Dedifferentiated amniotic fluid mesenchymal stem cell (primary cell): ENCODE measurements around the gene SPATA18.

Experiments
- DNase-seq: peaks from one replicate; pipeline ENCODE4 v3.0.0-alpha.2; 2016; ENCODE audit errors: extremely low spot score

The SPATA18 gene, protein sequence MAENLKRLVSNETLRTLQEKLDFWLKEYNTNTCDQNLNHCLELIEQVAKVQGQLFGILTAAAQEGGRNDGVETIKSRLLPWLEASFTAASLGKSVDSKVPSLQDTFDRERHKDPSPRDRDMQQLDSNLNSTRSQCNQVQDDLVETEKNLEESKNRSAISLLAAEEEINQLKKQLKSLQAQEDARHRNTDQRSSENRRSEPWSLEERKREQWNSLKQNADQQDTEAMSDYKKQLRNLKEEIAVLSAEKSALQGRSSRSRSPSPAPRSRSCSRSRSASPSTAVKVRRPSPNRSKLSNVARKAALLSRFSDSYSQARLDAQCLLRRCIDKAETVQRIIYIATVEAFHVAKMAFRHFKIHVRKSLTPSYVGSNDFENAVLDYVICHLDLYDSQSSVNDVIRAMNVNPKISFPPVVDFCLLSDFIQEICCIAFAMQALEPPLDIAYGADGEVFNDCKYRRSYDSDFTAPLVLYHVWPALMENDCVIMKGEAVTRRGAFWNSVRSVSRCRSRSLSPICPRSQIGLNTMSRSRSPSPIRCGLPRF

GRCh38 chr4:52051213-52051614, at the start of gene SPATA18:
Gene SPATA18, plus strand, starts transcription at chr4:52051304. Its CDS starts 401 bp downstream, at chr4:52051705.
- peak; percentile 17 for DNase-seq

GRCh38 chr4:52001616-52002015, 49.5 kb upstream of the SPATA18 start:
- DNase-seq = no peak

DNA sequence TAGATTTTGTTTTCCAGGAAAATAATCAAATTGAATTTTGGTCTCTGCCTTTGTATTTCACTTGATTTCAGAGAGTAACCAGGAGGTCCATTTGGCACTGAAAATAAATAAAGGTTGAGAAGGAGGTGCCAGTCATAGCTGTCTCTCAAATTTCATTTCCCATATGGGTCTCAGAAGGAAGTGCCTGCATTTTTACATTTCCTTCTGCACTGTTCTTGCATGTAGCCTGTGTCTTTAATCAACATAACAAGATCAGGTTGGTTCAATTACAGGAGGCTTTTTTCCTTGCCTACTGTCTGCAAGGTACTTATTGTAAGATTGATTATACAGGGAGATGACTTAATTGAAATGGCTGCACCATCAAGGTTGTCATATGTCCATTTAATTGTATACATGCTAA, 46.7 kb upstream of the SPATA18 start:
- DNase-seq = no peak

- DNase-seq = no peak
Measured at GRCh38 chr4:52005604-52006273, 45.4 kb upstream of the SPATA18 start.

DNA sequence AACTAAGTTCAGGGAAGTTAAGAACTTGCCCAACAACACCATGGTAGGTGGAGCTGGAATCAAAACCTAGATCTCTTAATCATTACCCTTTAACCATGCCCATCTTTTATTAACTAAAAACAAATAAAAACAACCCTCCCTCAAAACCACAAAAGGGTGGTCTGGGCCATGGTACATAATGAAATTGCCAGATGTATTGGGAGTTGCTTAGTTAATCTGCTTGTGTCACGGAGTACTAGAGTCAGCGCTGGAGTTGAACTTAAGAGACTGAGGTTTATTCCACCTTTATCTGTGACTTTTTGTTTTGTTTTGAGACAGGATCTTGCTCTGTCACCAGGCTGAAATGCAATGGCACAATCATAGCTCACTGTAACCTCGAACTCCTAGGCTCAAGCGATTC, 44.2 kb upstream of the SPATA18 start:
- DNase-seq = no peak

GRCh38 chr4:52010986-52011385, 40.1 kb upstream of the SPATA18 start:
- DNase-seq = no peak

DNA sequence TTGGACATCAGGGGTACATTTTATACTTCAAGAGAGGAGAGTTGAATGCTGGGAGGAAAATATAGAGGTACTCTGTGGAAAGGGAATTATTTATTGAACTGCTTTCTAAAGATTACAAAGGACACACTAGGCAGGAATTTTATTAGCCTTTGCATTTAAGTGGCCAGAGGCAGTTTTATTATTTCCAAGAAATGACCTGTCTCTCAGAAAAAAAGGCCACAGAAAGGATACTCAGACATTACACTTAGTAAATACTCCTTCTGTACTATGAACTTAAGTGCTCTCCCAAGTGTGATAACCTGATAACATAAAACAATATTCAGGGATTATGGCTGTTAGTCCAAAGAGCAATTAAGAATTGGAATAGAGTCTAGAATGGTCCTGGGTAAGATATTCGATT, 38.5 kb upstream of the SPATA18 start:
- no peak for DNase-seq

- DNase-seq = no peak
Measured at GRCh38 chr4:52014903-52015302, 36.2 kb upstream of the SPATA18 start.

GRCh38 chr4:52015366-52015765, 35.7 kb upstream of the SPATA18 start:
- no peak for DNase-seq

DNA sequence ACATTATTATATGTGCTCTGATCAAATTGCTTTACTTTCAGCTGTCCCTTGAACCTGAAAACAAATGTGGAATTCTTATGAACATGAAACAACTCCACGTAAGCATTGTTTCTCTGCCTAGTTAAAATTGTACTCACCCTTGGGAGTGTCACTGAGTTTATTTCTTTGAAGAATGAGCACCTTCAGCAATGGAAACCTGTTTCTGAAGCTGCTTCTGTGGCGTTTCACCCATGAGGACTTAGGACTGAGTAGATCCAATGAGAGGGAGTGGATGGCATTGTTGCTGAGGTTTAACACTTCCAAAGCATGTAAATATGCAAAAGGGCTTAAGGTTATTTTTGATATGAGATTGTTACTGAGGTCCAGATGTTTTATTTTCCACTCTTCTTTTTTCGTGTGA, 34.1 kb upstream of the SPATA18 start:
- DNase-seq = no peak

- DNase-seq = no peak
Measured at GRCh38 chr4:52017814-52018213, 33.3 kb upstream of the SPATA18 start.

GRCh38 chr4:52019936-52020657, 31.0 kb upstream of the SPATA18 start, which contains the start of gene LRRC66:
Gene LRRC66, minus strand, starts transcription at chr4:52020363. Its CDS starts 2,750 bp downstream, at chr4:52017613.
- no peak for DNase-seq

GRCh38 chr4:52028970-52029369, 22.1 kb upstream of the SPATA18 start:
- DNase-seq = peak; percentile 42

DNA sequence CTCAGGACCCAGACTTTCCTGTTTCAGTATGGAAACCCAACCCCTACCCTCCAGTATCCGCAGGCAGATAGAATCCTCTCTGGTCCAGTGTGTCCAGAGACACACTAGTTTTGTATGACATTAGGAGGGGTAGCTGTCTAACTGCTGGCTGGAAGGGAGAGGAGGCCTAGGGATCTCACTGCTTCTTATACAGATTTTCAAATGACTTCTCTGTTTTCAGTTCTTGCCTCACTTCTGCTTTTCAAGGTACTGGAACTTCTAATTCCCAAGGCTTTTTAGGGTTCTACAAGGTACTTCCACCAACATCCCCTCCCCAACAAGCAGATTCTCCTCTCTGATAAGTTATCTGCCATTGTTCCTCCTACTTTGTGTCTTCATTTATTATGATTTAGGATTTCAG, 19.1 kb upstream of the SPATA18 start:
- no peak for DNase-seq

- DNase-seq = no peak
Measured at GRCh38 chr4:52035190-52035589, 15.9 kb upstream of the SPATA18 start.

DNA sequence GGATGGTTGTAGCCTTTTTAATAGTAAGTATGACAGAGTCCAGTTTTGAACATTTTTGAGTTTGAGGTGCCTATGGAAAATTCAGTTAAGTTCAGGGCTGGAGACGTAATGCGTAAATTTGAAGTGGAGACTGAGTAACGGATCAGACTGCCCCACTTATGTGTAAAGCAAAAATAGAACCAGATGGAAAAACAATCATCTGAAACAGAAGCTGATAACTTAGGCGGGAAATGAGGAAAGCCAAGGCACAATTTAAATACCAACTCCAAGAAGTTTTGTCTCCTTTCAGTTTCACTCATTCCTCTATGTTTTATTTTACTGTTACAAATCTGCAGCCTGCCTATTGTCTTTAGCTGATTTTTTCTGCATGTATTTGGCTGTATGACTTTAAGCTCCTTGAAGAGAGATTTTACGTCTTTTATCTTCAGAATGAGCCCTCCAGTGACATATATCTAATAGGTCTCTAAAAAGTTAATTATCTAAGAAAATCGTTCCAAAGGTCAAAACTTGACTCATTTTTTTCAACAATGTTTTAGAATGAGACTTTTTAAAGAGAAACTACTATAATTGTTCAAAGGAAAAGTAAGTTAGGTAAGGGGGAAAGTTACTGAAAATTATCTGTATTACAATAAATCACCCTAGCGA, 14.1 kb upstream of the SPATA18 start:
- DNase-seq = no peak

GRCh38 chr4:52037689-52038102, 13.4 kb upstream of the SPATA18 start:
- peak; percentile 36 for DNase-seq

- DNase-seq = peak; percentile 41
Measured at GRCh38 chr4:52038103-52038912, 12.8 kb upstream of the SPATA18 start, which contains the start of gene SGCB. Gene SGCB, minus strand, starts transcription at chr4:52038299. Its CDS starts 40 bp downstream, at chr4:52038259.

- no peak for DNase-seq
Measured at GRCh38 chr4:52045028-52045427, 6.1 kb upstream of the SPATA18 start.

DNA sequence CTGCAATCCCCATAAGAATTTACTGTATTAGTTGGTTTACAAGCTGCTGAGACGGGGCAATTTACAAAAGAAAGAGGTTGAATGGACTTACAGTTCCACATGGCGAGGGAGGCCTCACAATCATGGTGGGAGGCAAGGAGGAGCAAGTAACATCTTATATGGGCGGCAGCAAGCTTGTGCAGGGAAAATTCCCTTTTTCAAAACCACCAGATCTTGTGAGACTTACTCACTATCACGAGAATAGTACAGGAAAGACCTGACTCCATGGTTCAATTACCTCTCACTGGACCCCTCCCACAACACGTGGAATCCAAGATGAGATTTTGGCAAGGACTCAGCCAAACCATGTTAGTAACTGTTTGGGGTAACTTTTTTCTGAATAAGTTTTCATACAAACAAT, 1.8 kb upstream of the SPATA18 start:
- no peak for DNase-seq
